HFF-Myc (cell line): ENCODE measurements around the gene DLG2.

Experiments used
- DNase-seq: peaks from one replicate; pipeline ENCODE4 v3.0.0-alpha.2; 2011; ENCODE audit warnings: low read depth; ENCODE audit errors: extremely low read depth
- H3K4me3 ChIP-seq: replicated peaks from 2 replicates; pipeline ENCODE4 v1.5.1; 2011; ENCODE audit warnings: low read depth, mild to moderate bottlenecking, control low read depth, low read length
- TF ChIP-seq, protein P1 (sequence below): IDR thresholded peaks from 2 replicates; pipeline ENCODE4 v1.5.1; 2012; ENCODE audit warnings: mild to moderate bottlenecking, low read depth, low read length, control low read depth; ENCODE audit errors: missing control alignments

Gene DLG2

DNA sequence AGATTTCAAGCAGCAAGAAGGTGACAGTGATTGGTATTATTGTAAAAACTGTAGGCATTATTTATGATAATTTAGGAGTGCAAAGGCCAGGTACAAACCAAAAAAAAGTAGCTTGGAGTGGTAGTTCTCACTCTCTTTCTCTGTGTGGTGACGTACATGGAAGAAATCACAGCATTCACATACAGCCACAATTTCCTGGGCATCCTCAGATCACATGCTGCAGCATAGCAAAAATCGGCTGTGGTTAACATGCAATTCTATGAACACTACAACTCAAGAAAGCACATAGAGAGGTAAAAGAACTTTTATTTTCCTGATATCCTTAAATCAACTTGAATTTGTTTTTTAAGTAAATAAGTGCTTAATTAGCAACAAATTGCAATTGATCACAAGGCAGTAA, 875.8 kb downstream of the DLG2 start:
- H3K4me3 ChIP-seq = no peak overlapping the region
- TF ChIP-seq, protein P1, sequence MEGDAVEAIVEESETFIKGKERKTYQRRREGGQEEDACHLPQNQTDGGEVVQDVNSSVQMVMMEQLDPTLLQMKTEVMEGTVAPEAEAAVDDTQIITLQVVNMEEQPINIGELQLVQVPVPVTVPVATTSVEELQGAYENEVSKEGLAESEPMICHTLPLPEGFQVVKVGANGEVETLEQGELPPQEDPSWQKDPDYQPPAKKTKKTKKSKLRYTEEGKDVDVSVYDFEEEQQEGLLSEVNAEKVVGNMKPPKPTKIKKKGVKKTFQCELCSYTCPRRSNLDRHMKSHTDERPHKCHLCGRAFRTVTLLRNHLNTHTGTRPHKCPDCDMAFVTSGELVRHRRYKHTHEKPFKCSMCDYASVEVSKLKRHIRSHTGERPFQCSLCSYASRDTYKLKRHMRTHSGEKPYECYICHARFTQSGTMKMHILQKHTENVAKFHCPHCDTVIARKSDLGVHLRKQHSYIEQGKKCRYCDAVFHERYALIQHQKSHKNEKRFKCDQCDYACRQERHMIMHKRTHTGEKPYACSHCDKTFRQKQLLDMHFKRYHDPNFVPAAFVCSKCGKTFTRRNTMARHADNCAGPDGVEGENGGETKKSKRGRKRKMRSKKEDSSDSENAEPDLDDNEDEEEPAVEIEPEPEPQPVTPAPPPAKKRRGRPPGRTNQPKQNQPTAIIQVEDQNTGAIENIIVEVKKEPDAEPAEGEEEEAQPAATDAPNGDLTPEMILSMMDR = no peak
- DNase-seq = no peak

GRCh38 chr11:84747871-84748270, 879.3 kb downstream of the DLG2 start:
- DNase-seq = no peak
- no peak overlapping the region for H3K4me3 ChIP-seq
- TF ChIP-seq, protein P1 = no peak

DNA sequence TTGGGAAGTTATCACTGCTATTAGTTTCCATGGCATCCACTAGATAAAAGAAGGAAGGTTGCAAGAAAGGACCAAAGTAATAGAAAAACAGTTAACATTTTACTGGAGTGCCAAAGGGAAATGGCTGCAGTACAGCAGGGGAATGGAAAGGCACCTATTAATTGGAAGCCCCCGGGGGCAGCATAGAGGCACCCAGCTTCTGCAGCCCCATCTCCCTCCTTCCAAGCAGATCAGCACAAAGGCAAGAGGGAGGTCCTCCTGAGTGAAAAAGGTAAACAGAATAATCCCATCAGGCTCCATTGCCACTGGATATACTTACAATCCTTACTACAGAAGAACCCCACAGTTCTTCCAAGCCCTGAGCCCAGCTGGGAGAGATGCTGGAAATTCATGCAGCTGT, 887.1 kb downstream of the DLG2 start:
- H3K4me3 ChIP-seq = no peak overlapping the region
- TF ChIP-seq, protein P1 = no peak
- DNase-seq = no peak

DNA sequence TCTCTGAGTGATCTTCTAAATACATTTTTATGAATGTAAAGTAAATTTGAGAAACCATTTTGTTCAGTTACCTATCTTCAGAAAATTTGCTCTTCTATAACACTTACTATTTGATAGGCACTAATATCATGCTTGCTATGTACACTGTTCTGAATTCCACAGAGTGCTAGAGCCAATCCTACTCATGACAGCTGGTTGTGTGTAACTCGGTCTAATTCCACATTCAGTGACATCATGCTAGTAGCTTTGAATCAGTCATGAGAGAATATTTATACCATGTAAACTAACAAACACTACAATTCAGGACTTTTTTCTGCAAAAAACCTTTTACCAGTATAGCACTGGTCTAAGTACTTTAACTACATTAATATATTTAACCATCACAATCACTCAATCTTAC, 902.9 kb downstream of the DLG2 start:
- H3K4me3 ChIP-seq = no peak overlapping the region
- no peak for DNase-seq
- TF ChIP-seq, protein P1 = no peak

DNA sequence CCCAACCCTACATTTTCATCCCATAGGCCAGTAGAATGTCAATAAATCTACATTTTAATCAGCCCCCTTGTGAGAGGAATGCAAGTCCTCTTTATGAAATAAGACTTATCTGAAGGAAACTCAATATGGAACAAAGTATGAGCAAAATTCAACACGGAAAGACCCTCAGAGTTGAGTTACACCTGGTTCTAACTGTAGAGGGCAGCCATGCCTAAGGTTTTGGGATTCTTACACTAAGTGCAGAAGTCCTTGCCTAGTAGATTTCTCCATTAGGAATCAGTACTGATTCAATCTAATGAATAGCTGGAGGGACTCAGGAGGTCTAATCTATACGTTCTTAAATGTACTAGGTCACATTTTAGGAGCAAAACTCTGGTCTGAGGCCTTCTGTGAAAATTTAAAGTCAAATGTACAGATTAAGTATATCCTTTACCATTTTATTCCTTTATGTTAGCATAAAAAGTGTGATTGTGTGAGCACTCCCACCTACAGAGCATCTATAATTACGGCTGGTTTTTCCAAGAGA, 904.5 kb downstream of the DLG2 start:
- DNase-seq = no peak
- TF ChIP-seq, protein P1 = no peak
- no peak overlapping the region for H3K4me3 ChIP-seq

DNA sequence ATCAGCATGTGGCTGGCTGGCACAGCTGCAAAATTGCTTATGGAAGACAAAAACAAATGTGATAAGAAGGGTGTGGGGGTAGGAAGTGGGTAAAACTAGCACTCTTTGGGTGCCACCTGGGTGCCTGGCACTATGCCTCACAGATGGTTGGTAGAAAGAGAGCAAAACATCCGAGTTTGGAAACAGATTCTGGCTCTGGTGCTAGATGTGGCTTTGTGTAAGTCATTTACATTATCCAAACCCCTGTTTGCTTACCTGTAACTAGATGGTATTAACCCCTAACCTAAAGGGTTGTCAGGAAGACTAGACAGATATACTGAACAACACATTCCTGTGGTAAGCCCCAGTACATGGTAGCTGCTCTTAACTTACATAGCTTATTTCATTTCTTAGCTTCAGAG, 905.6 kb downstream of the DLG2 start:
- TF ChIP-seq, protein P1 = no peak
- no peak overlapping the region for H3K4me3 ChIP-seq
- no peak for DNase-seq

DNA sequence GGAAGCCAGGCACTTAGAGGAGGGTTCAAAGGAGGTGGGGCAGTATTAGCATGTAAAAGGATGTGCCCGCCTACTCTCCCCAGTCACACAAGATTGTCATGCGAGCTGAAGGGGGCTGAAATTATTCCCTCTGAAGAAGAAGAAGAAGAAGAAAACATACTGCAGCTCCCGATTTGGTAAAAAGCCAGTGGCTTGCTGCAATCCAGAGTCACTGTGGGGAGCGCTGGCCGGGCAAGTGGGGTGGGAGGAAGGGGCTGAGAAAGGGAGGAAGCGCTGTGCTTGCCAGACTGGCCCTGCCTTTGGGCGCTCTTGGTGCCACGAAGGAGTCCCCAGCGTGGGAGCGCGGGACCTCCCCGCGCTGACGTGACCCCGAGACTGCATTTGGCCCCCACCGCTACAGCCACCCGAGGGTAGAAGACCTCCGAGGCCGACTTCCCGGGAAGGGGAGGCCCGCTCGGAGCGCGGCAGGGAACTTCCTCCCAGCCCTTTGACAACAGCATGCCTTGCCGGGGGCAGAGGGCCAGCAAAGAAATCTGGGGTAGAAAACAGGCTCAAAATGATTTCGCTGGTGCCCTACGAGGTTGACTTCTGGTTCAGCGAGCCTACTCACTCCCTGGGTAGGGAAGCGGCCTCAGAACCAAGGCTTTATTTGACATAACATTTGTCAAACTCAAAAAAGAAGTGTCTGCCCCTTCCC, 906.3 kb downstream of the DLG2 start:
- TF ChIP-seq, protein P1 = no peak
- H3K4me3 ChIP-seq = no peak overlapping the region
- no peak for DNase-seq
